ENCODE results near the gene JMY. TPM values are rescaled to one million over a fixed set of nuclear protein-coding genes. Genes with fewer than 3 reads are reported as not detected.

The JMY gene, protein sequence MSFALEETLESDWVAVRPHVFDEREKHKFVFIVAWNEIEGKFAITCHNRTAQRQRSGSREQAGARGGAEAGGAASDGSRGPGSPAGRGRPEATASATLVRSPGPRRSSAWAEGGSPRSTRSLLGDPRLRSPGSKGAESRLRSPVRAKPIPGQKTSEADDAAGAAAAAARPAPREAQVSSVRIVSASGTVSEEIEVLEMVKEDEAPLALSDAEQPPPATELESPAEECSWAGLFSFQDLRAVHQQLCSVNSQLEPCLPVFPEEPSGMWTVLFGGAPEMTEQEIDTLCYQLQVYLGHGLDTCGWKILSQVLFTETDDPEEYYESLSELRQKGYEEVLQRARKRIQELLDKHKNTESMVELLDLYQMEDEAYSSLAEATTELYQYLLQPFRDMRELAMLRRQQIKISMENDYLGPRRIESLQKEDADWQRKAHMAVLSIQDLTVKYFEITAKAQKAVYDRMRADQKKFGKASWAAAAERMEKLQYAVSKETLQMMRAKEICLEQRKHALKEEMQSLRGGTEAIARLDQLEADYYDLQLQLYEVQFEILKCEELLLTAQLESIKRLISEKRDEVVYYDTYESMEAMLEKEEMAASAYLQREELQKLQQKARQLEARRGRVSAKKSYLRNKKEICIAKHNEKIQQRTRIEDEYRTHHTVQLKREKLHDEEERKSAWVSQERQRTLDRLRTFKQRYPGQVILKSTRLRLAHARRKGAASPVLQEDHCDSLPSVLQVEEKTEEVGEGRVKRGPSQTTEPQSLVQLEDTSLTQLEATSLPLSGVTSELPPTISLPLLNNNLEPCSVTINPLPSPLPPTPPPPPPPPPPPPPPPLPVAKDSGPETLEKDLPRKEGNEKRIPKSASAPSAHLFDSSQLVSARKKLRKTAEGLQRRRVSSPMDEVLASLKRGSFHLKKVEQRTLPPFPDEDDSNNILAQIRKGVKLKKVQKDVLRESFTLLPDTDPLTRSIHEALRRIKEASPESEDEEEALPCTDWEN
- polyA plus RNA-seq: 9.4 and 11.8 TPM in 2 replicates

GRCh38 chr5:79235634-79236361 lies at the start of gene JMY:
Gene JMY (plus strand): TSS chr5:79236131. CDS start chr5:79236651, 520 bp downstream.

Other genes starting within 250 kb of the JMY start
- gene DMGDH, start 166.5 kb upstream of the JMY start, polyA plus RNA-seq: 0.10 and 0.48 TPM in 2 replicates
- not detected in 2 replicates for gene BHMT2, start 166.4 kb upstream of the JMY start, polyA plus RNA-seq
- 1.4 TPM in 1 of 2 replicates, not detected in the other for gene BHMT, start 124.3 kb upstream of the JMY start, polyA plus RNA-seq

Data from Purkinje cell (primary cell).